Measurements from ENCODE around the gene RBFA.

DNA sequence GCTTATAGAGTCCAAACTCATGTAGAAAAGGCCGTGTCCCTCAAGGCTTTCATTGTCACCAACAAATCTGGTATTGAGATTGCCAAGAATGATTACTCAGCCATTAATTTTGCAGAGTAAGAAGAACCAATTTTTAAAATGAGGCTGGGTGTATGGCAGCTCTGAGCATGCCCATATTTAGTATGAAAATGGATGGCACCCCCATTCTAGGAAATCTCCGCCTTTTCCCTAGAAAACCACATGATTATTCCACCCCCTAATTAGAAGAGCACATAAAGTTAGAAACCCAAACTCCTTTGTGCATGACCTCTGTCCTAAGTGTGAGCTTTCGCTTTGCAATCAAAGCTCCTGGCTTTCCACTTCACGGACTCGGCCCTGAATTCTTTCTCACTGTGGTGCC lies 31.8 kb upstream of the RBFA start:
- TF ChIP-seq KLF5 (IDR thresholded peaks at IDR 0.05; ENCODE audit: partially characterized antibody) (no peak), SUPT20H (IDR thresholded peaks at IDR 0.05; ENCODE audit: borderline replicate concordance, control insufficient read depth, low read depth, low read length) (no peak), POLR2A (IDR thresholded peaks at IDR 0.05; ENCODE audit: low read depth, low read length) (no peak), ZNF207 (IDR thresholded peaks at IDR 0.05; ENCODE audit: borderline replicate concordance) (no peak), SREBF2 (IDR thresholded peaks at IDR 0.05; ENCODE audit: low read length) (no peak)

Measured in GM12878 (cell line).